Nephron progenitor cell (in vitro differentiated cells): ENCODE results near the gene FARP1.

Experiments used
- DNase-seq: peaks from one replicate; pipeline ENCODE4 v3.0.0; 2021
- H3K27ac Mint-ChIP-seq: 2 replicates; pipeline ENCODE4 v1.8.0; 2021; ENCODE audit warnings: mild to moderate bottlenecking, moderate library complexity, mixed read lengths
- H3K27me3 Mint-ChIP-seq: 2 replicates; pipeline ENCODE4 v1.8.0; 2021; ENCODE audit warnings: mild to moderate bottlenecking, low read depth, mixed read lengths; ENCODE audit not compliant: poor library complexity
- H3K36me3 Mint-ChIP-seq: 2 replicates; pipeline ENCODE4 v1.8.0; 2021; ENCODE audit warnings: low read depth, mixed read lengths
- H3K4me1 Mint-ChIP-seq: 2 replicates; pipeline ENCODE4 v1.8.0; 2021; ENCODE audit warnings: mixed read lengths
- H3K4me3 Mint-ChIP-seq: 2 replicates; pipeline ENCODE4 v1.8.0; 2021; ENCODE audit warnings: mild to moderate bottlenecking, moderate library complexity, mixed read lengths
- H3K9me3 Mint-ChIP-seq: 2 replicates; pipeline ENCODE4 v1.8.0; 2021; ENCODE audit warnings: mild to moderate bottlenecking, moderate library complexity, mixed read lengths
- CTCF ChIP-seq: fragments of 200-600 bp; sonication (generic); IDR thresholded peaks from 2 replicates; pipeline ENCODE4 v1.5.0; 2021; ENCODE audit warnings: antibody characterized with exemption

The FARP1 gene

GRCh38 chr13:98172590-98173422 lies 29.9 kb downstream of the FARP1 start:
- Mint-ChIP-seq H3K27ac (peak overlapping the region; percentile 98), H3K4me1 (peaks cover 72% of the 10 kb centered on the region), H3K36me3 (peaks cover 58% of the 10 kb centered on the region), H3K27me3 (no peaks in the 10 kb centered on the region), H3K9me3 (peaks cover 20% of the 10 kb centered on the region), H3K4me3 (peak overlapping the region; percentile 18)
- no peak for TF ChIP-seq CTCF
- DNase-seq = no peak

DNA sequence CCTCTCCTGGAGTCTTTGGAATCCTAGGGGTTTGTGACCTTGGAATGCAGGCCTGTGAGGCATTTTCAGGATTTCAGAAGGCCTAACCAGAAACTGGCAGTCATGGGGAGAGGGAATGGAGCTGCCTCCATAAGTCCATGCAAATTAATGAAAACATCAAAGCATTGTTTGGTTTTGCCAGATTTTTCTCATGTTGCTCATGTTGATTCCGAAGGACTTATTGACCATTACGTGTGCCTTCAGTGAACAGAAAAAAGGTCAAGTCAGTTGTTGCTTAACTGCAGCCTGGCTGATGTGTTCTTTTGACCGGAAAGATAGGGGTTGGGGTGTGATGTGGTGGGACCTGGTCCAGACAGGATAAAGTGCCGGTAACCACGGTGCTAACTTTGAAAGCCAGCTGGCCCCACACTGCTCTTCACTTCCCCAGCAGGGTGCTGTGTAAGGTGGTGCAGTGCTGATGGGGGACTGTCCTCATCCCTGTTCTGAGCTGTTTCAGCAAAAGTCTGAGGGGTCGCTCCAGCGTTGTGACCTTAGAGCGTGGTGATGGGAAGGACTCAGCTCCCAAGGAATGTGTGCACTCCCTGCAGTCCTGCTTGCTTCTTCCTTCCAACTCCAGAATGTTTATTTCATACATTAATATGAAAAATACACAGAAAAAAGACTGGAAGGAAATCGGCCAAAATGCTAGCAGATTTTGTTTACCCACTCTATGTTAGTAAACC lies 30.7 kb downstream of the FARP1 start:
- H3K9me3 Mint-ChIP-seq = peaks cover 22% of the 10 kb centered on the region
- no peak for TF ChIP-seq CTCF
- peaks cover 66% of the 10 kb centered on the region for H3K4me1 Mint-ChIP-seq
- no peaks in the 10 kb centered on the region for H3K27me3 Mint-ChIP-seq
- peak overlapping the region; percentile 98 for H3K27ac Mint-ChIP-seq
- H3K4me3 Mint-ChIP-seq = peak overlapping the region; percentile 18
- peaks cover 59% of the 10 kb centered on the region for H3K36me3 Mint-ChIP-seq
- DNase-seq = no peak

GRCh38 chr13:98174307-98174706 lies 31.4 kb downstream of the FARP1 start:
- no peak for TF ChIP-seq CTCF
- peaks cover 59% of the 10 kb centered on the region for H3K4me1 Mint-ChIP-seq
- no peaks in the 10 kb centered on the region for H3K27me3 Mint-ChIP-seq
- H3K27ac Mint-ChIP-seq = no peak overlapping the region
- H3K36me3 Mint-ChIP-seq = peaks cover 59% of the 10 kb centered on the region
- no peak overlapping the region for H3K4me3 Mint-ChIP-seq
- peaks cover 24% of the 10 kb centered on the region for H3K9me3 Mint-ChIP-seq
- no peak for DNase-seq

- DNase-seq = no peak
- H3K27ac Mint-ChIP-seq = peak overlapping the region; percentile 37
- H3K4me1 Mint-ChIP-seq = peaks cover 54% of the 10 kb centered on the region
- H3K27me3 Mint-ChIP-seq = no peaks in the 10 kb centered on the region
- H3K36me3 Mint-ChIP-seq = peaks cover 59% of the 10 kb centered on the region
- H3K4me3 Mint-ChIP-seq = no peak overlapping the region
- TF ChIP-seq CTCF = no peak
- peaks cover 26% of the 10 kb centered on the region for H3K9me3 Mint-ChIP-seq
These were observed 32.1 kb downstream of the FARP1 start for GRCh38 chr13:98175043-98175442.

GRCh38 chr13:98175823-98176222 lies 32.9 kb downstream of the FARP1 start:
- H3K27me3 Mint-ChIP-seq = no peaks in the 10 kb centered on the region
- H3K9me3 Mint-ChIP-seq = peaks cover 34% of the 10 kb centered on the region
- H3K4me3 Mint-ChIP-seq = no peak overlapping the region
- DNase-seq = no peak
- H3K27ac Mint-ChIP-seq = peak overlapping the region; percentile 37
- H3K36me3 Mint-ChIP-seq = peaks cover 59% of the 10 kb centered on the region
- no peak for TF ChIP-seq CTCF
- H3K4me1 Mint-ChIP-seq = peaks cover 51% of the 10 kb centered on the region
